HFFc6 (cell line): Measurements from ENCODE around the gene SCN5A. TPM values are rescaled to one million over a fixed set of nuclear protein-coding genes. Genes with fewer than 3 reads are reported as not detected.

Experiments used
- DNase-seq: peaks from one replicate; pipeline ENCODE4 v3.0.0-alpha.2; 2018
- H3K27ac Mint-ChIP-seq: 2 replicates; pipeline ENCODE4 v1.8.0; 2020; ENCODE audit warnings: mild to moderate bottlenecking, mixed read lengths
- H3K27me3 Mint-ChIP-seq: 2 replicates; pipeline ENCODE4 v1.8.0; 2021; ENCODE audit warnings: mild to moderate bottlenecking, moderate library complexity, mixed read lengths; ENCODE audit not compliant: insufficient read depth
- H3K36me3 Mint-ChIP-seq: 2 replicates; pipeline ENCODE4 v1.8.0; 2021; ENCODE audit warnings: low read depth, mixed read lengths
- H3K4me1 Mint-ChIP-seq: 2 replicates; pipeline ENCODE4 v1.8.0; 2020; ENCODE audit warnings: low read depth, mixed read lengths
- H3K4me3 Mint-ChIP-seq: 2 replicates; pipeline ENCODE4 v1.8.0; 2020; ENCODE audit warnings: mild to moderate bottlenecking, moderate library complexity, mixed read lengths
- H3K9me3 Mint-ChIP-seq: 2 replicates; pipeline ENCODE4 v1.8.0; 2020; ENCODE audit warnings: mild to moderate bottlenecking, mixed read lengths
- CTCF ChIP-seq: fragments of 200-600 bp; sonication (generic); IDR thresholded peaks from 2 replicates; pipeline ENCODE4 v1.5.0; 2021; ENCODE audit warnings: antibody characterized with exemption, mild to moderate bottlenecking
- total RNA-seq, 6 experiments: library from RNA; stranded (reverse); fragmentation: NEBNext Ultra II Directional; extraction: Animal tissue kit (Norgen Biotek cat#: 25700); gene quantifications; 2 replicates in 1 of 6; 3 replicates in 5 of 6; pipeline ENCODE4 v1.2.3, GENCODE V29; 2021

SCN5A gene
- total RNA-seq, 6 experiments from 2014 or later, result 0.05 to 0.46 (median 0.28) TPM; not detected in 3

- H3K36me3 Mint-ChIP-seq, result no peaks in the 10 kb centered on the region
- DNase-seq, result no peak
- no peak overlapping the region for H3K27ac Mint-ChIP-seq
- peaks cover 24% of the 10 kb centered on the region for H3K27me3 Mint-ChIP-seq
- no peaks in the 10 kb centered on the region for H3K4me1 Mint-ChIP-seq
- H3K9me3 Mint-ChIP-seq, result no peaks in the 10 kb centered on the region
- no peak for TF ChIP-seq CTCF
- H3K4me3 Mint-ChIP-seq, result no peak overlapping the region
These were observed 48.9 kb downstream of the SCN5A start for GRCh38 chr3:38600551-38600950.

DNA sequence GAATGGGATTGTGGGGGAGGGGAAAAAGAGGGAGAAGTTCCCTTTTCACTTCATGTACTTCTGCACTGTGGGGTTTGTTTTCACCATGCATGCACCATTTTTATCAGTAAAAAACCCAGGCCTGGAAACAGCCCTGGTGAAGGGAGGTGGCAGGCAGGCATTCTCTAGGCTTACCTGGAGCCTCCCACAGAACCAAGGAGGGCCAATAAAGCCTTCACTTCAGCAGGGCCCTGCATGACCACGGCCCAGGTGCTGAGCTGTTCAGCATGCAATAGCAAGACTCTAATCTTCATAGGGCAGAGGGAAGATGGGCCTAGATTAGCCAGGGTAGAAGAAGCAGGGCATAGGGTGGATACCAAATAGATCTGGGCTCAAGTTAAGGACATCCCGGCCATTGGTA lies 49.6 kb downstream of the SCN5A start:
- Mint-ChIP-seq H3K4me1 (no peaks in the 10 kb centered on the region), H3K27ac (no peak overlapping the region), H3K27me3 (peaks cover 25% of the 10 kb centered on the region), H3K9me3 (no peaks in the 10 kb centered on the region), H3K4me3 (no peak overlapping the region), H3K36me3 (no peaks in the 10 kb centered on the region)
- TF ChIP-seq CTCF, result no peak
- DNase-seq, result no peak

- H3K9me3 Mint-ChIP-seq, result no peaks in the 10 kb centered on the region
- no peak overlapping the region for H3K27ac Mint-ChIP-seq
- TF ChIP-seq CTCF, result no peak
- H3K36me3 Mint-ChIP-seq, result no peaks in the 10 kb centered on the region
- H3K4me1 Mint-ChIP-seq, result no peaks in the 10 kb centered on the region
- H3K27me3 Mint-ChIP-seq, result peaks cover 24% of the 10 kb centered on the region
- no peak overlapping the region; the same call in 1 of the 2 replicates for H3K4me3 Mint-ChIP-seq
- no peak for DNase-seq
These were observed 50.7 kb downstream of the SCN5A start for GRCh38 chr3:38598791-38599190.

DNA sequence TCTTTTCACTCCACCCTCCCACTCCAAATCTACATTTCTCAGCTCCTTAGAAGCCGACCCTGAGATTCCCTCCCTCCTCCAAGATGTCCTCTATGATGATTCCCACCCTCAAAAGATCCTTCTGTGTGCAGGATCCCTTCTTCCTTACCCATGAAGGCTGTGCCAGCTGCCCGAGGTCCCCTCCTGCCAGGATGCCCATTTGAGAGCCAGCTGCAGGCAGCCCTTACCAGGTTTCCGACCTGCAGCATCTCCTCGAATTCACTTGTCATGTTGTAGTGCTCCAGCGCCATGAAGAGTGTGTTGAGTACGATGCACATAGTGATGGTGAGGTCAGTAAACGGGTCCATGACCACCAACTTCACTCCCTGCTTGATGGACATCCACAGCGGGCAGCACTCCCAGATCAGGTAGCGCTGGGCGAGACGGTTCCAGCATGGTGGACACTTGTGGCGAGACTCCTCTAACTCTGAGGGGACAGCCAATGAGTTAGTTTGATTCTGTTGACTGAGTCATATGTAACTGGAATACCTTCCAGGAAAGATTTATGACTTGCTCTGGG lies 51.9 kb downstream of the SCN5A start:
- Mint-ChIP-seq H3K4me1 (no peaks in the 10 kb centered on the region), H3K4me3 (no peak overlapping the region), H3K27ac (no peak overlapping the region), H3K36me3 (no peaks in the 10 kb centered on the region), H3K27me3 (peaks cover 24% of the 10 kb centered on the region), H3K9me3 (no peaks in the 10 kb centered on the region)
- no peak for TF ChIP-seq CTCF
- DNase-seq, result no peak

DNA sequence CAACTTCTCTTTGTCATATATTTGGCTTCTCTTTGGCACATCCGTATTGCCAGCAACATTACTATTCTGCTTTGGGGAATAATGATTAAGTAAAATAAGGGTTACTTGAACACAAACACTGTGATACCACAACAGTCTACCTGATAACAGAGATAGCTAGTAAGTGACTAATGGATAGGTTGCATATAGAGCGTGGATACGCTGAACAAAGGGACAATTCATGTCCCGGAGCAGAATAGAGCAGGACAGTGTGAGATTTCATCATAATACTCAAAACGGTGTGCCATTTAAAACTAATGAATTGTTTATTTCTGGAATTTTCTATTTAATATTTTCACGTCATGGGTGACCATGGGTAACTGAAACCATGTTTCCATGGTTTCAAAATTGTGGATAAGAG lies 54.1 kb downstream of the SCN5A start:
- Mint-ChIP-seq H3K4me1 (no peaks in the 10 kb centered on the region), H3K36me3 (no peaks in the 10 kb centered on the region), H3K9me3 (no peaks in the 10 kb centered on the region), H3K27me3 (peaks cover 20% of the 10 kb centered on the region), H3K27ac (no peak overlapping the region), H3K4me3 (no peak overlapping the region)
- no peak for TF ChIP-seq CTCF
- DNase-seq, result no peak

GRCh38 chr3:38590521-38590920 lies 59.0 kb downstream of the SCN5A start:
- Mint-ChIP-seq H3K9me3 (no peaks in the 10 kb centered on the region), H3K4me3 (no peak overlapping the region), H3K4me1 (no peaks in the 10 kb centered on the region), H3K27me3 (peaks cover 12% of the 10 kb centered on the region), H3K36me3 (no peaks in the 10 kb centered on the region), H3K27ac (no peak overlapping the region)
- TF ChIP-seq CTCF, result no peak
- no peak for DNase-seq
